IPS-15b (cell line): ENCODE measurements around the gene RAPGEF2.
A peak's percentile ranks its signal among the peaks of the same experiment; 100 is the strongest.
"Not testable (repeated sequence)": the region's sequence is repeated elsewhere in the genome, so short reads cannot be mapped to it uniquely, and the experiment has no call there.

ENCODE experiments used
- H3K27me3 ChIP-seq: one replicate; pipeline ENCODE4 v1.6.1; 2013; ENCODE audit warnings: low read length; ENCODE audit not compliant: control insufficient read depth, insufficient read depth
- H3K36me3 ChIP-seq: one replicate; pipeline ENCODE4 v1.6.1; 2013; ENCODE audit warnings: low read length; ENCODE audit not compliant: control insufficient read depth, insufficient read depth
- H3K4me1 ChIP-seq: one replicate; pipeline ENCODE4 v1.6.1; 2013; ENCODE audit warnings: mild to moderate bottlenecking, low read length; ENCODE audit not compliant: control insufficient read depth, insufficient read depth
- H3K4me3 ChIP-seq: one replicate; pipeline ENCODE4 v1.5.1; 2013; ENCODE audit warnings: low read depth, low read length
- H3K9ac ChIP-seq: one replicate; pipeline ENCODE4 v1.6.1; 2013; ENCODE audit warnings: low read depth, mild to moderate bottlenecking, low read length
- H3K9me3 ChIP-seq: one replicate; pipeline ENCODE4 v1.6.1; 2013; ENCODE audit warnings: mild to moderate bottlenecking, low read length; ENCODE audit not compliant: control insufficient read depth, insufficient read depth

The RAPGEF2 gene

GRCh38 chr4:159102622-159103383, at the start of gene RAPGEF2:
Gene RAPGEF2, plus strand, starts transcription at chr4:159103079. Its CDS starts 1,084 bp downstream, at chr4:159104163.
- H3K4me1 ChIP-seq: peaks cover 14% of the 10 kb centered on the region
- H3K9ac ChIP-seq: peak within 1 kb of the TSS; percentile 57
- peak within 1 kb of the TSS; percentile 82 for H3K4me3 ChIP-seq
- peaks cover 16% of the 10 kb centered on the region for H3K27me3 ChIP-seq
- H3K9me3 ChIP-seq: no peaks in the 10 kb centered on the region
- no peaks in the 10 kb centered on the region for H3K36me3 ChIP-seq

GRCh38 chr4:159055833-159056232, 47.0 kb upstream of the RAPGEF2 start:
- Histone ChIP-seq H3K27me3 (no peaks in the 10 kb centered on the region), H3K4me1 (peaks cover 18% of the 10 kb centered on the region), H3K9me3 (no peaks in the 10 kb centered on the region), H3K36me3 (no peaks in the 10 kb centered on the region), H3K4me3 (no peak overlapping the region), H3K9ac (no peak overlapping the region)

- Histone ChIP-seq H3K4me1 (peaks cover 6% of the 10 kb centered on the region), H3K4me3 (no peak overlapping the region), H3K9ac (no peak overlapping the region), H3K27me3 (no peaks in the 10 kb centered on the region), H3K36me3 (no peaks in the 10 kb centered on the region), H3K9me3 (no peaks in the 10 kb centered on the region)
Measured at GRCh38 chr4:159060161-159060560, 42.7 kb upstream of the RAPGEF2 start.

- Histone ChIP-seq H3K9me3 (no peaks in the 10 kb centered on the region), H3K36me3 (no peaks in the 10 kb centered on the region), H3K4me3 (no peak overlapping the region), H3K9ac (no peak overlapping the region), H3K27me3 (no peaks in the 10 kb centered on the region), H3K4me1 (no peaks in the 10 kb centered on the region)
Measured at GRCh38 chr4:159062381-159062780, 40.5 kb upstream of the RAPGEF2 start.

GRCh38 chr4:159065513-159066240, 37.2 kb upstream of the RAPGEF2 start:
- Histone ChIP-seq H3K36me3 (no peaks in the 10 kb centered on the region), H3K27me3 (no peaks in the 10 kb centered on the region), H3K4me1 (no peaks in the 10 kb centered on the region), H3K9me3 (no peaks in the 10 kb centered on the region), H3K9ac (no peak overlapping the region), H3K4me3 (no peak overlapping the region)

GRCh38 chr4:159068139-159068538, 34.7 kb upstream of the RAPGEF2 start:
- H3K27me3 ChIP-seq, H3K9me3 ChIP-seq, H3K9ac ChIP-seq, H3K4me1 ChIP-seq, H3K36me3 ChIP-seq, H3K4me3 ChIP-seq: not testable (repeated sequence)

- H3K9me3 ChIP-seq: no peaks in the 10 kb centered on the region
- no peaks in the 10 kb centered on the region for H3K36me3 ChIP-seq
- H3K4me3 ChIP-seq: no peak overlapping the region
Measured at GRCh38 chr4:159069922-159070321, 33.0 kb upstream of the RAPGEF2 start.

GRCh38 chr4:159070742-159071141, 32.1 kb upstream of the RAPGEF2 start:
- Histone ChIP-seq H3K4me1 (peaks cover 9% of the 10 kb centered on the region), H3K36me3 (no peaks in the 10 kb centered on the region), H3K27me3 (no peaks in the 10 kb centered on the region), H3K4me3 (no peak overlapping the region), H3K9ac (no peak overlapping the region), H3K9me3 (no peaks in the 10 kb centered on the region)

More at GRCh38 chr4:159069922-159070321, 33.0 kb upstream of the RAPGEF2 start:
- Histone ChIP-seq H3K27me3 (no peaks in the 10 kb centered on the region), H3K9ac (no peak overlapping the region), H3K4me1 (peaks cover 9% of the 10 kb centered on the region)

GRCh38 chr4:159071178-159071968, 31.5 kb upstream of the RAPGEF2 start:
- Histone ChIP-seq H3K4me3 (no peak overlapping the region), H3K9me3 (no peaks in the 10 kb centered on the region), H3K36me3 (no peaks in the 10 kb centered on the region), H3K4me1 (peaks cover 9% of the 10 kb centered on the region), H3K9ac (no peak overlapping the region), H3K27me3 (no peaks in the 10 kb centered on the region)

GRCh38 chr4:159071969-159072765, 30.7 kb upstream of the RAPGEF2 start:
- no peak overlapping the region for H3K9ac ChIP-seq
- peaks cover 9% of the 10 kb centered on the region for H3K4me1 ChIP-seq

GRCh38 chr4:159075531-159075932, 27.3 kb upstream of the RAPGEF2 start:
- no peaks in the 10 kb centered on the region for H3K27me3 ChIP-seq
- no peak overlapping the region for H3K9ac ChIP-seq
- no peaks in the 10 kb centered on the region for H3K36me3 ChIP-seq
- no peak overlapping the region for H3K4me3 ChIP-seq
- no peaks in the 10 kb centered on the region for H3K9me3 ChIP-seq
- peaks cover 9% of the 10 kb centered on the region for H3K4me1 ChIP-seq

More at GRCh38 chr4:159071969-159072765, 30.7 kb upstream of the RAPGEF2 start:
- Histone ChIP-seq H3K36me3 (no peaks in the 10 kb centered on the region), H3K9me3 (no peaks in the 10 kb centered on the region), H3K4me3 (no peak overlapping the region), H3K27me3 (no peaks in the 10 kb centered on the region)
